MCF 10A (cell line): ENCODE data around the gene GNB1L. TPM values are rescaled to one million over a fixed set of nuclear protein-coding genes. Genes with fewer than 3 reads are reported as not detected.

ENCODE experiments used
- BruUV-seq: library from RNA; stranded (reverse); fragments of 400-500 nt; replicated peaks from 2 replicates; lab custom pipeline; 2021; lab: Mats Ljungman, UMichigan
- CTCF ChIA-PET: fragments of 300-600 bp; sonication (Branson Sonifier 250); formaldehyde crosslinking; extraction: SDS; loops from one replicate; lab custom pipeline; 2021; ENCODE audit warnings: antibody characterized with exemption, inconsistent platforms; lab: Yijun Ruan, JAX
- POLR2A ChIA-PET: fragments of 300-600, 350-650 bp; sonication (Branson Sonifier 250); formaldehyde crosslinking; extraction: SDS; loops from one replicate; lab custom pipeline; 2020; ENCODE audit warnings: antibody characterized with exemption, inconsistent platforms; lab: Yijun Ruan, JAX
- DNase-seq: peaks from one replicate; pipeline ENCODE4 v3.0.0-alpha.2; 2018; ENCODE audit not compliant: unreplicated experiment
- H3K27ac Mint-ChIP-seq: one replicate; pipeline ENCODE4 v1.8.0; 2022; ENCODE audit warnings: mild to moderate bottlenecking, low read depth, mixed read lengths; ENCODE audit not compliant: unreplicated experiment
- H3K27me3 Mint-ChIP-seq: one replicate; pipeline ENCODE4 v1.8.0; 2022; ENCODE audit warnings: mixed read lengths; ENCODE audit not compliant: insufficient read depth, unreplicated experiment
- H3K36me3 Mint-ChIP-seq: one replicate; pipeline ENCODE4 v1.8.0; 2022; ENCODE audit warnings: mild to moderate bottlenecking, moderate library complexity, mixed read lengths; ENCODE audit not compliant: insufficient read depth, unreplicated experiment
- H3K4me1 Mint-ChIP-seq: one replicate; pipeline ENCODE4 v1.8.0; 2022; ENCODE audit warnings: mixed read lengths; ENCODE audit not compliant: insufficient read depth, unreplicated experiment
- H3K4me3 Mint-ChIP-seq: one replicate; pipeline ENCODE4 v1.8.0; 2022; ENCODE audit warnings: mild to moderate bottlenecking, moderate library complexity, mixed read lengths; ENCODE audit not compliant: unreplicated experiment
- H3K9me3 Mint-ChIP-seq: one replicate; pipeline ENCODE4 v1.8.0; 2022; ENCODE audit warnings: mixed read lengths; ENCODE audit not compliant: unreplicated experiment
- intact Hi-C: fragments of 100-400 bp; cut with micrococcal nuclease; formaldehyde crosslinking; loops from 2 replicates; pipeline ENCODE4 v1.14.1; 2022
- total RNA-seq: library from RNA; stranded (reverse); gene quantifications from 2 replicates; pipeline ENCODE4 v1.2.3, GENCODE V29; 2022
- TF ChIP-seq, protein P1 (sequence below): fragments of 200-600 bp; IDR thresholded peaks from one replicate; pipeline ENCODE4 v1.8.0; 2022; ENCODE audit warnings: antibody characterized with exemption, mild to moderate bottlenecking; ENCODE audit not compliant: unreplicated experiment

The GNB1L gene
- total RNA-seq, 1 experiment from 2014 or later: 4.3 TPM

- TF ChIP-seq, protein P1, sequence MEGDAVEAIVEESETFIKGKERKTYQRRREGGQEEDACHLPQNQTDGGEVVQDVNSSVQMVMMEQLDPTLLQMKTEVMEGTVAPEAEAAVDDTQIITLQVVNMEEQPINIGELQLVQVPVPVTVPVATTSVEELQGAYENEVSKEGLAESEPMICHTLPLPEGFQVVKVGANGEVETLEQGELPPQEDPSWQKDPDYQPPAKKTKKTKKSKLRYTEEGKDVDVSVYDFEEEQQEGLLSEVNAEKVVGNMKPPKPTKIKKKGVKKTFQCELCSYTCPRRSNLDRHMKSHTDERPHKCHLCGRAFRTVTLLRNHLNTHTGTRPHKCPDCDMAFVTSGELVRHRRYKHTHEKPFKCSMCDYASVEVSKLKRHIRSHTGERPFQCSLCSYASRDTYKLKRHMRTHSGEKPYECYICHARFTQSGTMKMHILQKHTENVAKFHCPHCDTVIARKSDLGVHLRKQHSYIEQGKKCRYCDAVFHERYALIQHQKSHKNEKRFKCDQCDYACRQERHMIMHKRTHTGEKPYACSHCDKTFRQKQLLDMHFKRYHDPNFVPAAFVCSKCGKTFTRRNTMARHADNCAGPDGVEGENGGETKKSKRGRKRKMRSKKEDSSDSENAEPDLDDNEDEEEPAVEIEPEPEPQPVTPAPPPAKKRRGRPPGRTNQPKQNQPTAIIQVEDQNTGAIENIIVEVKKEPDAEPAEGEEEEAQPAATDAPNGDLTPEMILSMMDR: no peak
- Mint-ChIP-seq H3K4me1 (peaks cover 14% of the 10 kb centered on the region), H3K9me3 (no peaks in the 10 kb centered on the region), H3K4me3 (no peak overlapping the region), H3K27ac (no peak overlapping the region), H3K36me3 (peaks cover 2% of the 10 kb centered on the region), H3K27me3 (no peaks in the 10 kb centered on the region)
- intact Hi-C loops: no loop called here
- CTCF ChIA-PET: interaction anchor here (0.6 to 1.2 kb wide), 2 partner anchors 17 to 87 kb away, joined by 4 read pairs; no protein-coding TSS in a partner anchor
- DNase-seq: peak; percentile 38
- POLR2A ChIA-PET: interaction anchor here (0.7 to 2.0 kb wide), 4 partner anchors 12 to 477 kb away, joined by 3 to 12 read pairs (median 4); partner anchors contain the start of genes GNB1L and RTL10
- BruUV-seq: no TSS peak
Observed at GRCh38 chr22:19843107-19843856, 11.4 kb downstream of the GNB1L start.

DNA sequence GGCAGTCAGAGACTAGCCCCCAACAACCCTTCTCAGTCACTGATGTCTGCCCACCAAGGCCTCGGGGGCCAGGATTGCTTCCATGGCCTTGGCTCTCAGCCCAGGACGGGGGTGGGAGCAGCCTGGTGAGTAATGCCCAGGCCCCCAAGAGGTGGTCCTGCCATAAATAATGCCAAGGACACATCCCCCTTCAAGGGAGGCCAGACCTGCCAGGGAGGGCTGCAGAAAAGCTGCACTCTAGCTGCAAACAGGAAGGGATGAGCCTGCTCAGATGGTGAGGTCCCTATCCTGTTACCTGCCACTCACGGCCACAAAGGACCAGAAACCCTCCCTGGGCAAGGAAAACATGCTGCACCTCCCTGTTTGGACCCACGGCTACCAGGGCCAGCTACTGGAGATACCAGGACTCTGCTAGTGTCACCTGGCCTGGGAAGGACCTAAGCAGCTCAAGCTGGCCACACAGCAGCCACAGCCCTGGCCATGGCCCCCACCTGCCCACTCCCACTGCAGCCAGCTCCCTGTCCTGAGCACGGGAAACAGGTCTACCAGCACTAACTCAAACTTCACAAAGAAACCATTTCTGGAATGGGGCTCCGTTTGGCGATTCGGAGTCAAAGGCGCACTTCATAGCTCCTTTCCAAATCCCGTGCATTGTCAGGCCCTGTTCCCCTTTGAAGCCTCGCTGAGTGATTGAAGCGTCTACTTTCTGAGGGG, 12.1 kb downstream of the GNB1L start:
- TF ChIP-seq, protein P1: no peak
- H3K4me1 Mint-ChIP-seq: peaks cover 14% of the 10 kb centered on the region
- no peak for DNase-seq
- no TSS peak for BruUV-seq
- H3K27me3 Mint-ChIP-seq: no peaks in the 10 kb centered on the region
- no peaks in the 10 kb centered on the region for H3K9me3 Mint-ChIP-seq
- ChIA-PET CTCF (interaction anchor here (0.7 to 1.2 kb wide), 2 partner anchors 13 to 86 kb away, joined by 3 to 4 read pairs; no protein-coding TSS in a partner anchor), POLR2A (interaction anchor here (0.7 to 2.0 kb wide), 4 partner anchors 13 to 478 kb away, joined by 3 to 12 read pairs (median 4); partner anchors contain the start of genes GNB1L and RTL10)
- intact Hi-C loops: no loop called here
- H3K4me3 Mint-ChIP-seq: no peak overlapping the region
- no peak overlapping the region for H3K27ac Mint-ChIP-seq
- H3K36me3 Mint-ChIP-seq: no peaks in the 10 kb centered on the region

- no peak overlapping the region for H3K27ac Mint-ChIP-seq
- no peaks in the 10 kb centered on the region for H3K36me3 Mint-ChIP-seq
- no peak overlapping the region for H3K4me3 Mint-ChIP-seq
- POLR2A ChIA-PET: interaction anchor here (1.2 kb wide), 1 partner anchor 13 kb away, joined by 3 read pairs; the partner anchor contains the start of genes GNB1L and RTL10
- TF ChIP-seq, protein P1: no peak
- no peaks in the 10 kb centered on the region for H3K27me3 Mint-ChIP-seq
- no peaks in the 10 kb centered on the region for H3K9me3 Mint-ChIP-seq
- intact Hi-C loops: no loop called here
- no peak for DNase-seq
- peaks cover 14% of the 10 kb centered on the region for H3K4me1 Mint-ChIP-seq
- CTCF ChIA-PET: interaction anchor here (0.7 kb wide), 1 partner anchor 14 kb away, joined by 3 read pairs; no protein-coding TSS in a partner anchor
- BruUV-seq: no TSS peak
Observed at GRCh38 chr22:19841641-19842392, 12.9 kb downstream of the GNB1L start.
